HEK293 (cell line): ENCODE data around the gene RPGRIP1L.

Experiments used
- CTCF ChIA-PET: fragments of 350-600 bp; formaldehyde crosslinking; extraction: SDS; loops from one replicate; lab custom pipeline; 2021; ENCODE audit warnings: antibody characterized with exemption; lab: Yijun Ruan, JAX
- POLR2A ChIA-PET: fragments of 300-600 bp; formaldehyde crosslinking; extraction: SDS; loops from one replicate; lab custom pipeline; 2020; ENCODE audit warnings: antibody characterized with exemption, inconsistent platforms; lab: Yijun Ruan, JAX
- H3K27ac ChIP-seq: fragments of 200-500 bp; sonication (Bioruptor generic); 2 replicates; pipeline ENCODE4 v1.5.1; 2014; ENCODE audit warnings: low read depth, low read length, control low read depth, inconsistent platforms; ENCODE audit errors: extremely low read depth
- H3K36me3 ChIP-seq, 2 experiments: fragments of 200-500 bp in 1 of 2; sonication (Bioruptor generic) in 1 of 2; 1 replicate in 1 of 2; 2 replicates in 1 of 2; pipeline ENCODE4 v1.5.1; 2014 to 2017; ENCODE audit warnings: inconsistent platforms in 2 of 2, low read length in 2 of 2; ENCODE audit not compliant: control insufficient read depth in 2 of 2, insufficient read depth in 1 of 2
- H3K4me1 ChIP-seq: fragments of 200-500 bp; sonication (Bioruptor generic); 2 replicates; pipeline ENCODE4 v1.5.1; 2014; ENCODE audit warnings: mild to moderate bottlenecking, low read length, inconsistent platforms; ENCODE audit not compliant: control insufficient read depth, insufficient read depth
- H3K4me3 ChIP-seq: 2 replicates; pipeline ENCODE4 v1.5.1; 2011; ENCODE audit warnings: low read depth, mild to moderate bottlenecking, control low read depth, low read length, moderate library complexity
- H3K9me3 ChIP-seq: fragments of 200-500 bp; sonication (Bioruptor generic); 2 replicates; pipeline ENCODE4 v1.5.1; 2014; ENCODE audit warnings: low read depth, low read length, inconsistent platforms; ENCODE audit not compliant: control insufficient read depth, insufficient read depth
- BCL11A ChIP-seq: fragments of 450-650 bp; formaldehyde crosslinking; IDR thresholded peaks from 2 replicates; pipeline ENCODE4 v1.5.1; 2016; ENCODE audit warnings: low read depth, missing biosample characterization, missing genetic modification characterization
- GLIS1 ChIP-seq: fragments of 450-650 bp; formaldehyde crosslinking; IDR thresholded peaks from 2 replicates; pipeline ENCODE4 v1.5.1; 2016; ENCODE audit warnings: missing biosample characterization, missing genetic modification characterization
- HOXC10 ChIP-seq: sonication (generic); formaldehyde crosslinking; IDR thresholded peaks from 2 replicates; pipeline ENCODE4 v1.8.1; 2023; ENCODE audit warnings: mild to moderate bottlenecking, missing genetic modification reagents
- ZFP41 ChIP-seq: fragments of 450-650 bp; formaldehyde crosslinking; IDR thresholded peaks from 2 replicates; pipeline ENCODE4 v1.5.1; 2016; ENCODE audit warnings: missing biosample characterization, missing genetic modification characterization, borderline replicate concordance
- ZNF138 ChIP-seq: fragments of 450-650 bp; formaldehyde crosslinking; IDR thresholded peaks from 2 replicates; pipeline ENCODE4 v1.5.1; 2016; ENCODE audit warnings: missing biosample characterization, missing genetic modification characterization, borderline replicate concordance
- ZNF140 ChIP-seq: fragments of 450-650 bp; formaldehyde crosslinking; IDR thresholded peaks from 2 replicates; pipeline ENCODE4 v1.5.1; 2016; ENCODE audit warnings: missing biosample characterization, missing genetic modification characterization
- ZNF146 ChIP-seq: fragments of 450-650 bp; formaldehyde crosslinking; IDR thresholded peaks from 2 replicates; pipeline ENCODE4 v1.5.1; 2016; ENCODE audit warnings: missing biosample characterization, missing genetic modification characterization
- ZNF155 ChIP-seq: fragments of 450-650 bp; formaldehyde crosslinking; IDR thresholded peaks from 2 replicates; pipeline ENCODE4 v1.5.1; 2016; ENCODE audit warnings: missing biosample characterization, missing genetic modification characterization
- ZNF169 ChIP-seq: fragments of 450-650 bp; formaldehyde crosslinking; IDR thresholded peaks from 2 replicates; pipeline ENCODE4 v1.5.1; 2016; ENCODE audit warnings: missing biosample characterization, missing genetic modification characterization
- ZNF2 ChIP-seq: fragments of 450-650 bp; formaldehyde crosslinking; IDR thresholded peaks from 2 replicates; pipeline ENCODE4 v1.5.1; 2016; ENCODE audit warnings: missing biosample characterization, missing genetic modification characterization
- ZNF202 ChIP-seq: fragments of 450-650 bp; formaldehyde crosslinking; IDR thresholded peaks from 2 replicates; pipeline ENCODE4 v1.5.1; 2016; ENCODE audit warnings: missing biosample characterization, missing genetic modification characterization, borderline replicate concordance
- ZNF248 ChIP-seq: fragments of 450-650 bp; formaldehyde crosslinking; IDR thresholded peaks from 2 replicates; pipeline ENCODE4 v1.5.1; 2017; ENCODE audit warnings: missing biosample characterization, missing genetic modification characterization
- ZNF266 ChIP-seq: fragments of 450-650 bp; formaldehyde crosslinking; IDR thresholded peaks from 2 replicates; pipeline ENCODE4 v1.5.1; 2016; ENCODE audit warnings: missing biosample characterization, missing genetic modification characterization, low read depth
- ZNF324 ChIP-seq: fragments of 450-650 bp; formaldehyde crosslinking; IDR thresholded peaks from 2 replicates; pipeline ENCODE4 v1.5.1; 2016; ENCODE audit warnings: missing biosample characterization, missing genetic modification characterization
- ZNF366 ChIP-seq: fragments of 450-650 bp; formaldehyde crosslinking; conservative IDR thresholded peaks from 2 replicates; pipeline ENCODE4 v1.5.1; 2016; ENCODE audit warnings: missing biosample characterization, missing genetic modification characterization
- ZNF426 ChIP-seq: fragments of 450-650 bp; formaldehyde crosslinking; IDR thresholded peaks from 2 replicates; pipeline ENCODE4 v1.5.1; 2017; ENCODE audit warnings: missing biosample characterization, missing genetic modification characterization, mild to moderate bottlenecking, inconsistent platforms, moderate library complexity
- ZNF561 ChIP-seq: fragments of 450-650 bp; IDR thresholded peaks from 2 replicates; pipeline ENCODE4 v1.5.1; 2018; ENCODE audit warnings: missing biosample characterization, missing genetic modification characterization, borderline replicate concordance
- ZNF571 ChIP-seq: fragments of 450-650 bp; formaldehyde crosslinking; IDR thresholded peaks from 2 replicates; pipeline ENCODE4 v1.5.0; 2017; ENCODE audit warnings: missing biosample characterization, missing genetic modification characterization
- ZNF664 ChIP-seq: fragments of 450-650 bp; formaldehyde crosslinking; IDR thresholded peaks from 2 replicates; pipeline ENCODE4 v1.5.1; 2016; ENCODE audit warnings: missing biosample characterization, missing genetic modification characterization
- ZXDB ChIP-seq: fragments of 450-650 bp; formaldehyde crosslinking; IDR thresholded peaks from 2 replicates; pipeline ENCODE4 v1.5.1; 2016; ENCODE audit warnings: missing biosample characterization, missing genetic modification characterization
- TF ChIP-seq, protein P1 (sequence below): fragments of 450-650 bp; formaldehyde crosslinking; IDR thresholded peaks from 2 replicates; pipeline ENCODE4 v1.5.1; 2016; ENCODE audit warnings: missing biosample characterization, missing genetic modification characterization
- TF ChIP-seq, protein P2 (sequence below): fragments of 450-650 bp; formaldehyde crosslinking; IDR thresholded peaks from 2 replicates; pipeline ENCODE4 v1.5.1; 2016; ENCODE audit warnings: missing biosample characterization, missing genetic modification characterization
- TF ChIP-seq, protein P3 (sequence below): fragments of 450-650 bp; formaldehyde crosslinking; IDR thresholded peaks from 2 replicates; pipeline ENCODE4 v1.5.1; 2017; ENCODE audit warnings: missing biosample characterization, missing genetic modification characterization
- TF ChIP-seq, protein P4 (sequence below): fragments of 450-650 bp; formaldehyde crosslinking; IDR thresholded peaks from 2 replicates; pipeline ENCODE4 v1.5.1; 2016; ENCODE audit warnings: missing biosample characterization, missing genetic modification characterization
- TF ChIP-seq, protein P5 (sequence below): fragments of 450-650 bp; formaldehyde crosslinking; IDR thresholded peaks from 2 replicates; pipeline ENCODE4 v1.5.1; 2016; ENCODE audit warnings: missing biosample characterization, missing genetic modification characterization, low read depth

Gene RPGRIP1L

DNA sequence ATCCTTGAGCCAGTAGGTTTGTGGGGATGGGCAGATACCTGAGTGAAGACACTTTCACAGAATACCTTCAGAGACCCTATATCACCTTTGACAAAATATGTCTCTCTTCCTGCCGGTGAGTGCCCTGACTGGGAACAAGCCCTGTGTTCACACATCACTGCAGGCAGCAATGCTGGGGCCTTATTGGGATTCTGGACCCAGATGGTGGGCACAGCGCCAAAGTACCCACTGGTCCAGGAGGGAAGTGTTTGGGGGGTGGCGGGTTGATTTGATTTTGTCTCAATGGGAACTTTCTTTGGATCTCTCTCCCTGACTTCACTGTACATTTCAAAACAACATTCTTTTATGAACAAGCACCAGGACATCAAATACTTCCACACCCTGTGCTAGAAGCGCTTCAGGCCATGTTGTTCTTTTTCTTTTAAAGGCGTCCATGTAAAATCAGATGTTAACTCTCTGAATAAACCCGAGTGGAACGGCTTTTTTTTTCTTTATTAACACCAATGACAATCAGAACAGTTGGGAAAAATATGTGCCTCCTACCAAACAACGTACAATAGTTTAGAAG lies 138.3 kb downstream of the RPGRIP1L start:
- TF ChIP-seq GLIS1 (tag by site-specific recombination) (no peak), BCL11A (tag by site-specific recombination) (no peak), ZNF140 (tag by site-specific recombination) (no peak), HOXC10 (no peak), ZNF664 (tag by site-specific recombination) (no peak), ZNF324 (tag by site-specific recombination) (no peak), ZNF202 (tag by site-specific recombination) (no peak), ZNF155 (tag by site-specific recombination) (no peak), ZNF146 (tag by site-specific recombination) (no peak), ZXDB (tag by site-specific recombination) (no peak), ZFP41 (tag by site-specific recombination) (no peak), ZNF138 (tag by site-specific recombination) (no peak), ZNF2 (tag by site-specific recombination) (no peak)
- TF ChIP-seq, protein P1, sequence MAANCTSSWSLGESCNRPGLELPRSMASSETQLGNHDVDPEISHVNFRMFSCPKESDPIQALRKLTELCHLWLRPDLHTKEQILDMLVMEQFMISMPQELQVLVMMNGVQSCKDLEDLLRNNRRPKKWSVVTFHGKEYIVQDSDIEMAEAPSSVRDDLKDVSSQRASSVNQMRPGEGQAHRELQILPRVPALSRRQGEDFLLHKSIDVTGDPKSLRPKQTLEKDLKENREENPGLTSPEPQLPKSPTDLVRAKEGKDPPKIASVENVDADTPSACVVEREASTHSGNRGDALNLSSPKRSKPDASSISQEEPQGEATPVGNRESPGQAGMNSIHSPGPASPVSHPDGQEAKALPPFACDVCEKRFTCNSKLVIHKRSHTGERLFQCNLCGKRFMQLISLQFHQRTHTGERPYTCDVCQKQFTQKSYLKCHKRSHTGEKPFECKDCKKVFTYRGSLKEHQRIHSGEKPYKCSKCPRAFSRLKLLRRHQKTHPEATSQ, result no peak
- TF ChIP-seq, protein P2, sequence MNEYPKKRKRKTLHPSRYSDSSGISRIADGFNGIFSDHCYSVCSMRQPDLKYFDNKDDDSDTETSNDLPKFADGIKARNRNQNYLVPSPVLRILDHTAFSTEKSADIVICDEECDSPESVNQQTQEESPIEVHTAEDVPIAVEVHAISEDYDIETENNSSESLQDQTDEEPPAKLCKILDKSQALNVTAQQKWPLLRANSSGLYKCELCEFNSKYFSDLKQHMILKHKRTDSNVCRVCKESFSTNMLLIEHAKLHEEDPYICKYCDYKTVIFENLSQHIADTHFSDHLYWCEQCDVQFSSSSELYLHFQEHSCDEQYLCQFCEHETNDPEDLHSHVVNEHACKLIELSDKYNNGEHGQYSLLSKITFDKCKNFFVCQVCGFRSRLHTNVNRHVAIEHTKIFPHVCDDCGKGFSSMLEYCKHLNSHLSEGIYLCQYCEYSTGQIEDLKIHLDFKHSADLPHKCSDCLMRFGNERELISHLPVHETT (tag by site-specific recombination), result no peak
- TF ChIP-seq, protein P3, sequence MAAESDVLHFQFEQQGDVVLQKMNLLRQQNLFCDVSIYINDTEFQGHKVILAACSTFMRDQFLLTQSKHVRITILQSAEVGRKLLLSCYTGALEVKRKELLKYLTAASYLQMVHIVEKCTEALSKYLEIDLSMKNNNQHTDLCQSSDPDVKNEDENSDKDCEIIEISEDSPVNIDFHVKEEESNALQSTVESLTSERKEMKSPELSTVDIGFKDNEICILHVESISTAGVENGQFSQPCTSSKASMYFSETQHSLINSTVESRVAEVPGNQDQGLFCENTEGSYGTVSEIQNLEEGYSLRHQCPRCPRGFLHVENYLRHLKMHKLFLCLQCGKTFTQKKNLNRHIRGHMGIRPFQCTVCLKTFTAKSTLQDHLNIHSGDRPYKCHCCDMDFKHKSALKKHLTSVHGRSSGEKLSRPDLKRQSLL, result no peak
- Histone ChIP-seq H3K36me3 (no peaks in the 10 kb centered on the region), H3K27ac (no peak overlapping the region), H3K4me3 (no peak overlapping the region), H3K9me3 (no peaks in the 10 kb centered on the region), H3K4me1 (no peaks in the 10 kb centered on the region)
- ChIA-PET CTCF (no interaction called here), POLR2A (no interaction called here)

DNA sequence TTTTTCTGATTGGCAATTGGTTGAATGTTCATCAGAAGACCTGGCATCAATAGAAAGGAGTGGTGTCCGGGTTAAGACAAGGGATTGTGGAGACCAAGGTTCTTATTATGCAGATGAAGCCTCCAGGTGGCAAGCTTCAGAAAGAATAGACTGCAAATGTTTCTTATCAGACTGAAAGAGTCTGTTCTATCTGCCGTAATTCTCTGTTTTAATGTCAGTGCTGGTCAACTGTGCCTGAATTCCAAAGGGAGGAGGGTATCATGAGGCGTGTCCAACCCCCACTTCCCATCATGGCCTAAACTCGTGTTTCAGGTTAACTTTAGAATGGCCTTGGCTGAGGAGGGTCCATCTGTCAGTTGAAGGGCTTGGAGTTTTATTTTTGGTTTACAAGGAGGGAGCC lies 140.2 kb downstream of the RPGRIP1L start:
- Histone ChIP-seq H3K4me1 (no peaks in the 10 kb centered on the region), H3K27ac (no peak overlapping the region), H3K4me3 (no peak overlapping the region), H3K9me3 (no peaks in the 10 kb centered on the region), H3K36me3 (no peaks in the 10 kb centered on the region)
- POLR2A ChIA-PET, result no interaction called here
- no peak for TF ChIP-seq ZNF266 (tag by site-specific recombination)
- CTCF ChIA-PET, result no interaction called here

DNA sequence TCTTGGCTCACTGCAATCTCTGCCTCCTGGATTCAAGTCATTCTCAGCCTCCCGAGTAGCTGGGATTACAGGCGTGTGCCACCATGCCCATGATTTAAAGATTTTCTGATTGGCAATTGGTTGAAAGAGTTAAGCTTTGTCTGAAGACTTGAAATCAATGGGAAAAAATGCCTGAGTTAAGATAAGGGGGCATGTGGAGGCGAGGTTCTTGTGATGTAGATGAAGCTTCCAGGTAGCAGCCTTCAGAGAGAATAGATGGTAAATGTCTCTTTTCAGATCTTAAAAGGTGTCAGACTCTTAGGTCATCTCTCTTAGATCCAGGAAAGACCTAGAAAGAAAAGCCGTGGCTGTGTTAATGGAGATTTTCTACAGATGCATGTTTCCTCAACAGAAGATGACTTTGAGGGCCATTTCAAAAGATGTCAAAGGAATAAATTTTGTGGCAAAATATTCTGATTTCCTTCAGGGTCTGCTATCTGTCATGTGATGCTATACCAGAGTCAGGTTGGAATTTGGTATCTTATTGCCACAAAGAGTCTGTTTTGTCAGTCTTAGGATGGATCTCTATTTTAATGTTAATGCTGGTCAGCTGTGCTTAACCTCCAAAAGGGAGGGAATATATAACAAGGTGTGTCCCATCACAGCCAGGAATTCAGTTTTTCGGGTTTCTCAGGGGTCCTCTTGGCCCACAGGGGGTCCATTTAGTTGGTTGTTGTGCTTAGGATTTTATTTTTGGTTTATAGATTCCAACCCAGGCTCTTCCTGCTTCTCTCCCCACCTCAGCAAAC lies 142.4 kb downstream of the RPGRIP1L start:
- Histone ChIP-seq H3K4me3 (no peak overlapping the region), H3K9me3 (no peaks in the 10 kb centered on the region), H3K36me3 (no peaks in the 10 kb centered on the region), H3K27ac (no peak overlapping the region), H3K4me1 (no peaks in the 10 kb centered on the region)
- POLR2A ChIA-PET, result no interaction called here
- CTCF ChIA-PET, result no interaction called here
- TF ChIP-seq ZNF248 (tag by site-specific recombination), result no peak
- no peak for TF ChIP-seq ZNF366 (tag by site-specific recombination)
- TF ChIP-seq ZNF169 (tag by site-specific recombination), result no peak
- TF ChIP-seq ZNF561, result no peak
- no peak for TF ChIP-seq ZNF138 (tag by site-specific recombination)
- TF ChIP-seq ZNF266 (tag by site-specific recombination), result no peak
- TF ChIP-seq ZNF426 (tag by site-specific recombination), result no peak
- TF ChIP-seq, protein P4, sequence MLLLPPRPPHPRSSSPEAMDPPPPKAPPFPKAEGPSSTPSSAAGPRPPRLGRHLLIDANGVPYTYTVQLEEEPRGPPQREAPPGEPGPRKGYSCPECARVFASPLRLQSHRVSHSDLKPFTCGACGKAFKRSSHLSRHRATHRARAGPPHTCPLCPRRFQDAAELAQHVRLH, result no peak
- TF ChIP-seq ZNF571, result no peak
- TF ChIP-seq ZNF664 (tag by site-specific recombination), result no peak
- TF ChIP-seq, protein P5, sequence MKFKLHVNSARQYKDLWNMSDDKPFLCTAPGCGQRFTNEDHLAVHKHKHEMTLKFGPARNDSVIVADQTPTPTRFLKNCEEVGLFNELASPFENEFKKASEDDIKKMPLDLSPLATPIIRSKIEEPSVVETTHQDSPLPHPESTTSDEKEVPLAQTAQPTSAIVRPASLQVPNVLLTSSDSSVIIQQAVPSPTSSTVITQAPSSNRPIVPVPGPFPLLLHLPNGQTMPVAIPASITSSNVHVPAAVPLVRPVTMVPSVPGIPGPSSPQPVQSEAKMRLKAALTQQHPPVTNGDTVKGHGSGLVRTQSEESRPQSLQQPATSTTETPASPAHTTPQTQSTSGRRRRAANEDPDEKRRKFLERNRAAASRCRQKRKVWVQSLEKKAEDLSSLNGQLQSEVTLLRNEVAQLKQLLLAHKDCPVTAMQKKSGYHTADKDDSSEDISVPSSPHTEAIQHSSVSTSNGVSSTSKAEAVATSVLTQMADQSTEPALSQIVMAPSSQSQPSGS (tag by site-specific recombination), result no peak
